Prostate gland (tissue), 2 donors: Measurements from ENCODE around the gene GATAD2B. TPM values are rescaled to one million over a fixed set of nuclear protein-coding genes. Genes with fewer than 3 reads are reported as not detected.

Experiments
- DNase-seq: peaks from one replicate; pipeline ENCODE4 v3.0.0-alpha.2; 2019; ENCODE audit warnings: low spot score
- H3K27ac ChIP-seq, 2 donors: fragments of 200-600 bp; sonication (generic); 2 replicates each; pipeline ENCODE4 v1.5.1; 2017 to 2019
- H3K27me3 ChIP-seq: fragments of 200-600 bp; sonication (generic); replicated peaks from 2 replicates; pipeline ENCODE4 v1.5.1; 2019; ENCODE audit not compliant: insufficient read depth
- H3K36me3 ChIP-seq, 2 donors: fragments of 200-600 bp; sonication (generic); 1 replicate in 1 of 2; 2 replicates in 1 of 2; pipeline versions ENCODE4 v1.5.1 to v1.8.1; 2017 to 2019
- H3K4me1 ChIP-seq: fragments of 200-600 bp; sonication (generic); replicated peaks from 2 replicates; pipeline ENCODE4 v1.5.1; 2019
- H3K4me3 ChIP-seq, 2 donors: fragments of 200-600 bp; sonication (generic); 2 replicates each; pipeline ENCODE4 v1.5.1; 2017 to 2019
- H3K9me3 ChIP-seq: fragments of 200-600 bp; sonication (generic); 2 replicates; pipeline ENCODE4 v1.5.1; 2017
- CTCF ChIP-seq, 4 experiments: fragments of 200-600 bp in 2 of 4; fragments of 450-650 bp in 2 of 4; sonication (generic) in 2 of 4; IDR thresholded peaks; 1 replicate in 3 of 4; 2 replicates in 1 of 4; pipeline ENCODE4 v1.5.1; 2016 to 2019; ENCODE audit warnings: antibody characterized with exemption in 4 of 4, mild to moderate bottlenecking in 2 of 4, moderate library complexity in 2 of 4
- POLR2A ChIP-seq: fragments of 450-650 bp; IDR thresholded peaks from one replicate; pipeline ENCODE4 v1.6.1; 2016; ENCODE audit warnings: antibody characterized with exemption, mild to moderate bottlenecking
- POLR2AphosphoS5 ChIP-seq: sonication (generic); formaldehyde crosslinking; IDR thresholded peaks from one replicate; pipeline ENCODE4 v1.6.1; 2017; ENCODE audit warnings: antibody characterized with exemption
- WGBS: methylation state at CpG from one replicate; pipeline ENCODE4 v1.1.5; 2018; 5-methylcytosine and 5-hydroxymethylcytosine counted together
- intact Hi-C: fragments of 100-400 bp; cut with DNase I; formaldehyde crosslinking; loops from one replicate; pipeline ENCODE4 v1.14.2; 2022
- total RNA-seq, 2 donors: library from RNA; depleted of rRNA; stranded (reverse); fragments of >200 nt; gene quantifications; one replicate each; pipeline ENCODE4 v1.1.0, GENCODE V29; 2016

The GATAD2B gene
- total RNA-seq, 2 donors from 2014 or later: 24.5 to 29.7 TPM

DNA sequence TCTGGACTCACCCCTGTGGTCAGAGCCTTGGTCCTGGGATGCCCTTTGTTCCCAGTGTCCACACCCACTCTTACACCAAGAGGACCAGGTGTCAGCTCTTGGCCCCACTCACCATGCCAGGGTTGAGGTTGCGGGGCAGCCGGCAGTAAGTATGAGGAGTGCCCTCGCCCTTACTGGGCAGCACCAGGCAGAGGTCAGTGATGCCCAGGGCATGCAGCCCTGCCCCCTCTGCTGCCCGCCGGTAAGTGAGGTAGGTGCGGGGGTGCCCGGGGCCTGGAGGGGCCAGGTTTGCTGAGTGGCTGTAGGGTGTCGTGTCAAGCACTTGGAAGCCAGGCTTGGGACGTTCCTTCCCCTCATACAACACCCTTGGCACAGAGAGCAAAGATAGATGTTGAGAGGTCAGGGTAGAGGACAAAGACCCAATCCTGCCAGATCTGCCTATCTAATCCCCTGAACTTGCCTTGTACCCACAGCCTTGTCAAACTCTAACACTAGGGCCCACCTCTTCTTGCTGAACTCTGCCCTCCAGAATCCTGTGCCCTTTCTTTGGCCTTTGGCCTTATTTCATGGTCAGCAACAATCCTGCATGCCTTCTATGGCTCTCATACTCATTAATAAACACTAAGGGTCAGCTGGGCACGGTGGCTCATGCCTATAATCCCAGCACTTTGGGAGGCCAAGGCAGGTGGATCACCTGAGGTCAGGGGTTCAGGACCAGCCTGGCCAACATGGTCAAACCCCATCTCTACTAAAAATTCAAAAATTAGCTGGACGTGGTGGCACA, 20.2 kb upstream of the GATAD2B start:
- Histone ChIP-seq H3K4me3 (no peak overlapping the region), H3K27me3 (no peaks in the 10 kb centered on the region)

DNA sequence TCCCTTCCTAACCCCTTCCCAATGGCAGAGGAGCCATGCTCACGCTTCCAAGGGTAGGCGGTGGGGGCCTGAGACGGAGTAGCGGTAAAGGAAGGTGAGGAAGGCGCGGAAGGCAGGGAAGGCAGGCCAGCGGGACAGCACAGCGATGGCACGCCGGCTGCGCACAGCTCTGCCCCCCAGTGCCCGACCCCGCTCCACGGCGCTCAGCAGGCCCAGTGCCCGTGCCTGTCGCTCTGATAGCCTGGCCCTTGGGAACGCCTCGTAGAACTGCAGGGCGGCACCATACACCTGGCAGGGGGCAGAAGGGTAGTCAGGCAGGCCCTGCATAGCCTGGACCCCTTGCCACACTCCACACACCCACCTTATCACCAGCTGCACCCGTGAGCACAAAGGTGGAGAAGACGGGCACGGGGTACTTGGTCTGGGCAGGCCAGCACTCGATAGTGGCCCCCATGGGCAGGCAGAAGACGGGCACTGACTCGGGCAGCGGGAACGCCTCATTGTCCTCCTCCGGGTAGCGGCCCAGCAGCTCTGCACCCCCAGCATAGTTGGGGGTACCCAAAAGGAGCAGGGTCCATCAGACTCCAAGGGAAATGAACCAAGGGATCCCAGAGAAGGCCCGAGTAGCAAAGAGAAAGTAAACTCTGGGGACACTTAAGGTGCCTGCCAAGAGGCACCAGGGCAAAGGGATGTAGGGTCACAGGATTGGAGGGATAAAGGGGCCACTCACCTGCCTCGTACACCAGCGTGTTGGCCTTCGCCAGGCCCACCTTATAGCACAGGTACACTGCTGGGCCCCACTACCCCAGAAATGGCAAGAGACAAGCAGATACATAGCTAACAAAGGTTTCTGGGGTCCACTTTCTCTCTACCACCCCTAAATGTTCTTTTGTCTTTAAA, 19.3 kb upstream of the GATAD2B start:
- intact Hi-C loops: no loop called here
- DNase-seq: no peak

More for the DNA sequence above, 20.2 kb upstream of the GATAD2B start:
- no peak for DNase-seq
- H3K9me3 ChIP-seq: no peaks in the 10 kb centered on the region
- H3K4me1 ChIP-seq: no peaks in the 10 kb centered on the region
- H3K27ac ChIP-seq: no peak overlapping the region
- peaks cover 0 to under 1% of the 10 kb centered on the region in 2 donors for H3K36me3 ChIP-seq
- TF ChIP-seq POLR2A: no peak
- TF ChIP-seq POLR2AphosphoS5: no peak
- no peak for TF ChIP-seq CTCF (IDR thresholded peaks at IDR 0.05)
- WGBS: 86% methylated on average over 11 of the region's 11 CpGs
- intact Hi-C loops: no loop called here

GRCh38 chr1:153940756-153941155, 18.0 kb upstream of the GATAD2B start:
- no peaks in the 10 kb centered on the region for H3K4me1 ChIP-seq
- no peaks in the 10 kb centered on the region for H3K9me3 ChIP-seq
- H3K36me3 ChIP-seq: peaks cover 4 to 18% of the 10 kb centered on the region in 2 donors
- intact Hi-C loops: no loop called here
- no peak for DNase-seq
- no peak overlapping the region for H3K27ac ChIP-seq
- no peaks in the 10 kb centered on the region for H3K27me3 ChIP-seq
- WGBS: 94% methylated on average over 8 of the region's 8 CpGs
- H3K4me3 ChIP-seq: no peak overlapping the region
- no peak for TF ChIP-seq POLR2AphosphoS5

More for the DNA sequence above, 19.3 kb upstream of the GATAD2B start:
- no peaks in the 10 kb centered on the region for H3K4me1 ChIP-seq
- H3K9me3 ChIP-seq: no peaks in the 10 kb centered on the region
- no peak overlapping the region for H3K4me3 ChIP-seq
- H3K36me3 ChIP-seq: peaks cover 0 to 8% of the 10 kb centered on the region in 2 donors
- TF ChIP-seq CTCF (IDR thresholded peaks at IDR 0.05) (no peak), POLR2AphosphoS5 (no peak), POLR2A (no peak)
- 94% methylated on average over 34 of the region's 34 CpGs for WGBS
- H3K27ac ChIP-seq: no peak overlapping the region
- H3K27me3 ChIP-seq: no peaks in the 10 kb centered on the region

DNA sequence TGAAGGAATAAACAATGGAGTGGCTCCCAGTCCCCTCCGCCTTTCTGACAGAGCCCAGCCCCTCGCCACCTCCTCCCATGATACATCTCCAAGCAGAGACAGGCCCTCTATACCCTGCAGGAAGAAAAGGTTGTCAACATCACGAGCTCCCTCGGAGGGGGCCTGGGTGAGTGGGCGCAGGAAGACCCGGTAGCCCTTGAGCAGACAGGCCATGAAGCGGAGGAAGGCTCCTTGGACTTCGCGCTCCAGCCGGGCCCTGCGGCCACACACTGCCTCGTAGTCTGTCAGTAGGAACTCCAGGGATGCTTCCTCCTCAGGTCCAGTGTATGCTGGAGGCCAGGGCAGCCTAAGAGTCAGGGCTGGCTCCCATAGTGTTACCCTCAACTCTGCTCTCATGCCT, 16.7 kb upstream of the GATAD2B start:
- WGBS: 59% methylated on average over 3 of the region's 12 CpGs
- Histone ChIP-seq H3K27me3 (no peaks in the 10 kb centered on the region), H3K9me3 (no peaks in the 10 kb centered on the region), H3K4me1 (no peaks in the 10 kb centered on the region), H3K36me3 (peaks cover 4 to 24% of the 10 kb centered on the region in 2 donors), H3K4me3 (no peak overlapping the region), H3K27ac (no peak overlapping the region)
- no peak for DNase-seq
- intact Hi-C loops: no loop called here
- no peak for TF ChIP-seq POLR2AphosphoS5

GRCh38 chr1:153938996-153939395, 16.2 kb upstream of the GATAD2B start:
- Histone ChIP-seq H3K4me1 (no peaks in the 10 kb centered on the region), H3K4me3 (no peak overlapping the region), H3K36me3 (peaks cover 4 to 29% of the 10 kb centered on the region in 2 donors), H3K9me3 (no peaks in the 10 kb centered on the region), H3K27me3 (no peaks in the 10 kb centered on the region), H3K27ac (no peak overlapping the region)
- WGBS: 90% methylated on average over 3 of the region's 3 CpGs
- intact Hi-C loops: no loop called here
- TF ChIP-seq POLR2A (no peak), POLR2AphosphoS5 (no peak), CTCF (IDR thresholded peaks at IDR 0.05) (no peak)
- DNase-seq: no peak
